K562 (cell line): Measurements from ENCODE around the gene NKX2-1. TPM values are rescaled to one million over a fixed set of nuclear protein-coding genes. Genes with fewer than 3 reads are reported as not detected.

ENCODE experiments used
- ATAC-seq: fragments of 200-7000 bp; cut with Tn5 transposase; 3 replicates; pipeline ENCODE4 v1.9.1; 2020; ENCODE audit warnings: moderate library complexity
- BruUV-seq: library from RNA; stranded (reverse); fragments of 400-500 nt; replicated peaks from 2 replicates; lab custom pipeline; 2021; lab: Mats Ljungman, UMichigan
- CTCF ChIA-PET: fragments of 300-600 bp; formaldehyde crosslinking; extraction: SDS; loops from one replicate; lab custom pipeline; 2021; ENCODE audit warnings: low intra/inter-chr PET ratio; lab: Yijun Ruan, JAX
- POLR2A ChIA-PET: fragments of 300-600, 350-650 bp; sonication (Branson Sonifier 250); formaldehyde crosslinking; extraction: SDS; loops from one replicate; lab custom pipeline; 2021; ENCODE audit warnings: antibody characterized with exemption, inconsistent platforms; lab: Yijun Ruan, JAX
- DNase-seq, 4 experiments: peaks; one replicate each; pipeline versions ENCODE4 v3.0.0 to v3.0.0-alpha.2; 2011 to 2018; ENCODE audit warnings: low spot score in 3 of 4, mixed read lengths in 3 of 4; ENCODE audit errors: extremely low read depth in 1 of 4
- FAIRE-seq: peaks from 2 replicates; lab custom pipeline; 2011; peaks lifted over from hg19 to GRCh38; lab: Jason Lieb, UNC
- H2AFZ ChIP-seq: 2 replicates; pipeline ENCODE4 v1.6.0; 2011; ENCODE audit warnings: low read depth, low read length, control low read depth, inconsistent platforms
- H3K27ac ChIP-seq: fragments of 200-600 bp; 3 replicates; pipeline ENCODE4 v1.8.0; 2011; ENCODE audit warnings: low read depth, mild to moderate bottlenecking, control low read depth, inconsistent platforms, low read length, moderate library complexity, mixed read lengths; ENCODE audit errors: extremely low read depth
- H3K27me3 ChIP-seq, 2 experiments: fragments of 300-600 bp in 1 of 2; 2 replicates in 1 of 2; 3 replicates in 1 of 2; pipeline versions ENCODE4 v1.6.0 to v1.8.0; 2011; ENCODE audit warnings: inconsistent platforms in 2 of 2, low read length in 2 of 2, mild to moderate bottlenecking in 1 of 2, mixed read lengths in 1 of 2, moderate library complexity in 1 of 2; ENCODE audit not compliant: control insufficient read depth in 2 of 2, insufficient read depth in 2 of 2
- H3K36me3 ChIP-seq: fragments of 300-600 bp; 3 replicates; pipeline ENCODE4 v1.8.0; 2011; ENCODE audit warnings: mild to moderate bottlenecking, low read length, inconsistent platforms; ENCODE audit not compliant: control insufficient read depth, insufficient read depth
- H3K4me1 ChIP-seq, 2 experiments: fragments of 200-600 bp in 1 of 2; replicated peaks in 1 of 2; 2 replicates in 1 of 2; 3 replicates in 1 of 2; pipeline versions ENCODE4 v1.5.1 to v1.8.0; 2011; ENCODE audit warnings: inconsistent platforms in 2 of 2, low read length in 2 of 2, mild to moderate bottlenecking in 1 of 2, mixed read lengths in 1 of 2, moderate library complexity in 1 of 2; ENCODE audit not compliant: control insufficient read depth in 2 of 2, insufficient read depth in 2 of 2
- H3K4me2 ChIP-seq: 2 replicates; pipeline ENCODE4 v1.6.1; 2011; ENCODE audit warnings: low read length, control low read depth, inconsistent platforms, mixed read lengths; ENCODE audit not compliant: insufficient read depth
- H3K4me3 ChIP-seq: fragments of 200-600 bp; sonication (generic), shearing (Covaris generic); 2 replicates; pipeline ENCODE4 v1.5.1; 2016; ENCODE audit warnings: control low read depth, inconsistent platforms
- H3K79me2 ChIP-seq: fragments of 200-600 bp; 3 replicates; pipeline ENCODE4 v1.8.0; 2011; ENCODE audit warnings: low read length, inconsistent platforms; ENCODE audit not compliant: control insufficient read depth, insufficient read depth
- H3K9ac ChIP-seq, 2 experiments: 2 replicates each; pipeline versions ENCODE4 v1.6.0 to v1.6.1; 2011; ENCODE audit warnings: low read depth in 2 of 2, low read length in 2 of 2, control low read depth in 1 of 2, inconsistent platforms in 1 of 2, mild to moderate bottlenecking in 1 of 2, mixed read lengths in 1 of 2; ENCODE audit not compliant: insufficient read depth in 1 of 2
- H3K9me1 ChIP-seq: one replicate; pipeline ENCODE4 v1.6.0; 2011; ENCODE audit warnings: inconsistent platforms, mild to moderate bottlenecking, low read length, moderate library complexity; ENCODE audit not compliant: control insufficient read depth, insufficient read depth
- H3K9me3 ChIP-seq: replicated peaks from 2 replicates; pipeline ENCODE4 v1.5.1; 2011; ENCODE audit warnings: low read depth, low read length, inconsistent platforms; ENCODE audit not compliant: control insufficient read depth, insufficient read depth
- H4K20me1 ChIP-seq: replicated peaks from 2 replicates; pipeline ENCODE4 v1.6.1; 2011; ENCODE audit warnings: low read length, inconsistent platforms, mixed read lengths; ENCODE audit not compliant: control insufficient read depth, insufficient read depth
- CAMTA2 ChIP-seq: fragments of 250-450 bp; sonication (Bioruptor Pico); conservative IDR thresholded peaks from 2 replicates; pipeline ENCODE4 v1.5.1; 2022
- CBFA2T2 ChIP-seq: fragments of 450-650 bp; conservative IDR thresholded peaks from 2 replicates; pipeline ENCODE4 v1.6.1; 2017; ENCODE audit warnings: mild to moderate bottlenecking
- KAT7 ChIP-seq: sonication (generic); formaldehyde crosslinking; IDR thresholded peaks from 2 replicates; pipeline ENCODE4 v1.8.0; 2022; ENCODE audit warnings: missing genetic modification reagents, mild to moderate bottlenecking, borderline replicate concordance
- NR2C1 ChIP-seq, 2 experiments: fragments of 450-650 bp; IDR thresholded peaks; 2 replicates each; pipeline ENCODE4 v1.6.1; 2017; ENCODE audit warnings: mild to moderate bottlenecking in 2 of 2, antibody characterized with exemption in 1 of 2, inconsistent platforms in 1 of 2, missing compliant biosample characterization in 1 of 2, missing genetic modification characterization in 1 of 2
- POLR2H ChIP-seq: IDR thresholded peaks from 2 replicates; pipeline ENCODE4 v1.6.1; 2016; ENCODE audit warnings: missing genetic modification characterization, low read depth, mild to moderate bottlenecking, control low read depth, missing compliant biosample characterization, moderate library complexity
- SRSF7 ChIP-seq: fragments of 200-400 bp; formaldehyde crosslinking; optimal IDR thresholded peaks from 2 replicates; pipeline ENCODE3; 2017; ENCODE audit warnings: mild to moderate bottlenecking, low read depth, low read length
- ZNF224 ChIP-seq: sonication (generic); formaldehyde crosslinking; IDR thresholded peaks from 2 replicates; pipeline ENCODE4 v1.8.0; 2022; ENCODE audit warnings: mild to moderate bottlenecking, missing genetic modification reagents
- ZNF41 ChIP-seq: fragments of 250-450 bp; sonication (Bioruptor Pico); conservative IDR thresholded peaks from 2 replicates; pipeline ENCODE4 v1.4.0; 2020; ENCODE audit warnings: mild to moderate bottlenecking
- ZNF507 ChIP-seq: conservative IDR thresholded peaks from 2 replicates; pipeline ENCODE4 v1.6.1; 2017; ENCODE audit warnings: missing genetic modification characterization, missing compliant biosample characterization
- ZNF764 ChIP-seq: fragments of 250-450 bp; sonication (Bioruptor Pico); IDR thresholded peaks from 2 replicates; pipeline ENCODE4 v1.4.0; 2020; ENCODE audit warnings: low read depth, mild to moderate bottlenecking, moderate library complexity
- ZNF766 ChIP-seq: fragments of 200-800 bp; sonication (Bioruptor generic); conservative IDR thresholded peaks from 2 replicates; pipeline ENCODE4 v1.6.1; 2016; ENCODE audit warnings: missing genetic modification characterization, missing compliant biosample characterization
- ZZZ3 ChIP-seq: fragments of 450-650 bp; IDR thresholded peaks from 2 replicates; pipeline ENCODE4 v1.6.1; 2016; ENCODE audit warnings: antibody characterized with exemption, mild to moderate bottlenecking, moderate library complexity
- WGBS: fragments of 100-300 bp; shearing (Covaris generic); methylation state at CpG from one replicate; pipeline ENCODE4 v1.1.6; 2016; ENCODE audit warnings: low coverage, mixed read lengths; ENCODE audit not compliant: insufficient coverage; ENCODE audit errors: missing lambda C conversion rate; 5-methylcytosine and 5-hydroxymethylcytosine counted together
- in situ Hi-C: fragments of 300-500 bp; cut with MboI; formaldehyde crosslinking; loops from 4 replicates; pipeline ENCODE4 v1.15.0; 2018; ENCODE audit warnings: inconsistent platforms, mixed read lengths
- intact Hi-C: fragments of 100-400 bp; cut with micrococcal nuclease; formaldehyde crosslinking; loops from 2 replicates; pipeline ENCODE4 v1.14.2; 2022
- polyA plus RNA-seq, 8 experiments: library from polyadenylated mRNA; depleted of rRNA in 4 of 8; stranded (reverse) in 5 of 8; unstranded in 3 of 8; fragments of >200 nt; fragmentation: Nextera tagmentation in 2 of 8; fragmentation: Illumina TruSeq in 1 of 8; extraction: Ambion mirVana in 2 of 8; extraction: Trizol in 1 of 8; gene quantifications; 2 replicates each; pipeline versions ENCODE4 v1.2.1 to v1.2.3, GENCODE V29; 2011 to 2014; ENCODE audit warnings: inconsistent platforms in 1 of 8, missing spikeins in 1 of 8
- total RNA-seq, 7 experiments: library from RNA; depleted of rRNA in 6 of 7; stranded (reverse); fragments of >200 nt in 6 of 7; fragmentation: Illumina TruSeq in 2 of 7; extraction: Trizol in 2 of 7; gene quantifications; 2 replicates each; pipeline versions ENCODE4 v1.2.1 to v1.2.3, GENCODE V29; 2011 to 2021; ENCODE audit warnings: low replicate concordance in 1 of 7
- TF ChIP-seq, protein P1 (sequence below): sonication (generic); formaldehyde crosslinking; IDR thresholded peaks from 2 replicates; pipeline ENCODE4 v1.8.0; 2023; ENCODE audit warnings: missing genetic modification reagents, mild to moderate bottlenecking, borderline replicate concordance
- TF ChIP-seq, protein P2 (sequence below): fragments of 250-450 bp; sonication (Bioruptor Pico); IDR thresholded peaks from 2 replicates; pipeline ENCODE4 v1.8.0; 2022; ENCODE audit warnings: inconsistent platforms, mild to moderate bottlenecking, moderate library complexity, borderline replicate concordance

Gene NKX2-1
- total and polyA plus RNA-seq, 9 of the 15 experiments (the other 6 are each of a cell fraction or from before 2014, with no cell fraction given): 0.11 TPM; not detected in 8

DNA sequence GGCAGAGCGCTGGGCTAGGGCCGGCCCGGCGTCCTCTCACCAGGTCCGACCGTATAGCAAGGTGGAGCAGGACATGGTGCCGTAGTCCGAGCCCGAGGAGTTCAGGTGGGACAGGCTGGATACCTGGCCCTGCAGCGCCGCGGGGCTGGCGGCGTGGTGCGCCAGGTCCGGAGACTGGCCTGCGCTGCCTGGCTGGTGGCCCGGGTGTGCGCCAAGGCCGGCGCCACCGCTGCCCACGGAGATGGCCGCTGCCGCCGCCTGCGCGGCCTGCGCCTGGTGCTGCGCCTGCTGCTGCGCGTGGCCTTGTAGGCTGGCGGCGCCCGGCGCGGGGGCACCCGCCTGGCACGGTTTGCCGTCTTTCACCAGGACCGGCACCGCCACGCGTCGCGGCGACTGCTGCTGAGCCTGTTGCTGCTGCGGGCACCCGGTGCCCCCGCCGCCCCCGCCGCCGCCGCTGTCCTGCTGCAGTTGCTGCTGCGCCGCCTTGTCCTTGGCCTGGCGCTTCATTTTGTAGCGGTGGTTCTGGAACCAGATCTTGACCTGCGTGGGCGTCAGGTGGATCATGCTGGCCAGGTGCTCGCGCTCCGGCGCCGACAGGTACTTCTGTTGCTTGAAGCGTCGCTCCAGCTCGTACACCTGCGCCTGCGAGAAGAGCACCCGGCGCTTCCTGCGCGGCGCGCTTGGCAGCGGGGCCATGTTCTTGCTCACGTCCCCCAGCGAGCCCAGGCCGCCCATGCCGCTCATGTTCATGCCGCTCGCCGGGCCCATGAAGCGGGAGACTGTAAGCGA is 2.6 kb downstream of the NKX2-1 start (continued):
- TF ChIP-seq NR2C1 (IDR thresholded peaks at IDR 0.05) (no peak), NR2C1 (tag; IDR thresholded peaks at IDR 0.05) (no peak)
- TF ChIP-seq, protein P1, sequence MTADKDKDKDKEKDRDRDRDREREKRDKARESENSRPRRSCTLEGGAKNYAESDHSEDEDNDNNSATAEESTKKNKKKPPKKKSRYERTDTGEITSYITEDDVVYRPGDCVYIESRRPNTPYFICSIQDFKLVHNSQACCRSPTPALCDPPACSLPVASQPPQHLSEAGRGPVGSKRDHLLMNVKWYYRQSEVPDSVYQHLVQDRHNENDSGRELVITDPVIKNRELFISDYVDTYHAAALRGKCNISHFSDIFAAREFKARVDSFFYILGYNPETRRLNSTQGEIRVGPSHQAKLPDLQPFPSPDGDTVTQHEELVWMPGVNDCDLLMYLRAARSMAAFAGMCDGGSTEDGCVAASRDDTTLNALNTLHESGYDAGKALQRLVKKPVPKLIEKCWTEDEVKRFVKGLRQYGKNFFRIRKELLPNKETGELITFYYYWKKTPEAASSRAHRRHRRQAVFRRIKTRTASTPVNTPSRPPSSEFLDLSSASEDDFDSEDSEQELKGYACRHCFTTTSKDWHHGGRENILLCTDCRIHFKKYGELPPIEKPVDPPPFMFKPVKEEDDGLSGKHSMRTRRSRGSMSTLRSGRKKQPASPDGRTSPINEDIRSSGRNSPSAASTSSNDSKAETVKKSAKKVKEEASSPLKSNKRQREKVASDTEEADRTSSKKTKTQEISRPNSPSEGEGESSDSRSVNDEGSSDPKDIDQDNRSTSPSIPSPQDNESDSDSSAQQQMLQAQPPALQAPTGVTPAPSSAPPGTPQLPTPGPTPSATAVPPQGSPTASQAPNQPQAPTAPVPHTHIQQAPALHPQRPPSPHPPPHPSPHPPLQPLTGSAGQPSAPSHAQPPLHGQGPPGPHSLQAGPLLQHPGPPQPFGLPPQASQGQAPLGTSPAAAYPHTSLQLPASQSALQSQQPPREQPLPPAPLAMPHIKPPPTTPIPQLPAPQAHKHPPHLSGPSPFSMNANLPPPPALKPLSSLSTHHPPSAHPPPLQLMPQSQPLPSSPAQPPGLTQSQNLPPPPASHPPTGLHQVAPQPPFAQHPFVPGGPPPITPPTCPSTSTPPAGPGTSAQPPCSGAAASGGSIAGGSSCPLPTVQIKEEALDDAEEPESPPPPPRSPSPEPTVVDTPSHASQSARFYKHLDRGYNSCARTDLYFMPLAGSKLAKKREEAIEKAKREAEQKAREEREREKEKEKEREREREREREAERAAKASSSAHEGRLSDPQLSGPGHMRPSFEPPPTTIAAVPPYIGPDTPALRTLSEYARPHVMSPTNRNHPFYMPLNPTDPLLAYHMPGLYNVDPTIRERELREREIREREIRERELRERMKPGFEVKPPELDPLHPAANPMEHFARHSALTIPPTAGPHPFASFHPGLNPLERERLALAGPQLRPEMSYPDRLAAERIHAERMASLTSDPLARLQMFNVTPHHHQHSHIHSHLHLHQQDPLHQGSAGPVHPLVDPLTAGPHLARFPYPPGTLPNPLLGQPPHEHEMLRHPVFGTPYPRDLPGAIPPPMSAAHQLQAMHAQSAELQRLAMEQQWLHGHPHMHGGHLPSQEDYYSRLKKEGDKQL (CRISPR knock-in tag): no peak

DNA sequence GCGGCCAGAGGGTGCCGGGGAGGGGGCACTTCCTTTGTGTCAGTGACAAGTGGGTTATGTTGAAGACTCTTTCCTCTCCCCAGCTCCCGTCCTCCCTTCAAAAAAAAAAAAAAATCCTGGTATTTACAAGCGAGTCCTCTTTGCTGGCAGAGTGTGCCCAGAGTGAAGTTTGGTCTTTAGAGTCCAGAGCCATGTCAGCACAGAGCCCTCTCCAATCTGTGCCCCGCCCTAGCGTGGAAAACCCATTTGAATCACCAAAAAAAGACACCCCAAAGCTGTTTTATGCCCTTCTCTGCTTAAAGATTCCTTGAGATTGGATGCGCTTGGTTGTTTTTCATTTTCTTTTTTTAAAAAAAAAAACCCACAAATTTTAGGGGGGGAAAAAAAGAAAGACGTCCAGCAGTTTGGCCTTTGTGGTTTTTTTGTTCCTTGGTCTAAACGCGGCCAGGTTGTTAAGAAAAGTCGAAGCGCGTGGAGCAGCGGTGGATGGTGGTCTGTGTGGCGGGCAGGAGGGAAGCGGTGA is 3.3 kb downstream of the NKX2-1 start:
- CTCF ChIA-PET: no interaction called here
- Histone ChIP-seq H3K4me2 (no peak overlapping the region), H3K9me1 (no peaks in the 10 kb centered on the region), H2AFZ (no peak overlapping the region), H3K9ac (no peak overlapping the region), H3K27ac (no peak overlapping the region), H3K79me2 (no peaks in the 10 kb centered on the region), H3K4me1 (peaks cover 0 to 20% of the 10 kb centered on the region in 2 experiments; a peak in 2 of 5 replicates), H4K20me1 (no peaks in the 10 kb centered on the region), H3K9me3 (no peaks in the 10 kb centered on the region), H3K27me3 (peaks cover 23 to 62% of the 10 kb centered on the region in 2 experiments), H3K36me3 (no peaks in the 10 kb centered on the region), H3K4me3 (no peak overlapping the region)
- WGBS: 10% methylated on average over 10 of the region's 16 CpGs
- in situ Hi-C loops (no loop called here), intact Hi-C loops (no loop called here)
- FAIRE-seq: no peak
- no TSS peak for BruUV-seq
- POLR2A ChIA-PET: no interaction called here
- no peak for DNase-seq
- ATAC-seq: no peak
- no peak for TF ChIP-seq CAMTA2 (CRISPR knock-in tag)
- TF ChIP-seq ZNF41 (CRISPR knock-in tag): no peak
- no peak for TF ChIP-seq CBFA2T2
- TF ChIP-seq SRSF7: no peak
- no peak for TF ChIP-seq ZZZ3
- no peak for TF ChIP-seq POLR2H (tag)
- TF ChIP-seq KAT7 (CRISPR knock-in tag): no peak
- no peak for TF ChIP-seq ZNF224
- TF ChIP-seq ZNF764 (CRISPR knock-in tag): no peak
- TF ChIP-seq, protein P2, sequence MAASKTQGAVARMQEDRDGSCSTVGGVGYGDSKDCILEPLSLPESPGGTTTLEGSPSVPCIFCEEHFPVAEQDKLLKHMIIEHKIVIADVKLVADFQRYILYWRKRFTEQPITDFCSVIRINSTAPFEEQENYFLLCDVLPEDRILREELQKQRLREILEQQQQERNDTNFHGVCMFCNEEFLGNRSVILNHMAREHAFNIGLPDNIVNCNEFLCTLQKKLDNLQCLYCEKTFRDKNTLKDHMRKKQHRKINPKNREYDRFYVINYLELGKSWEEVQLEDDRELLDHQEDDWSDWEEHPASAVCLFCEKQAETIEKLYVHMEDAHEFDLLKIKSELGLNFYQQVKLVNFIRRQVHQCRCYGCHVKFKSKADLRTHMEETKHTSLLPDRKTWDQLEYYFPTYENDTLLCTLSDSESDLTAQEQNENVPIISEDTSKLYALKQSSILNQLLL (CRISPR knock-in tag): no peak
- TF ChIP-seq ZNF766: no peak
- TF ChIP-seq ZNF507 (tag): no peak
